CD4-positive, alpha-beta T cell (primary cell): ENCODE results near the gene EGFL8. TPM values are rescaled to one million over a fixed set of nuclear protein-coding genes. Genes with fewer than 3 reads are reported as not detected.

Experiments
- ATAC-seq: fragments of 200-7000 bp; cut with Tn5 transposase; one replicate; pipeline ENCODE4 v1.10.0; 2022; ENCODE audit warnings: mild to moderate bottlenecking; ENCODE audit not compliant: poor library complexity
- CTCF ChIA-PET: fragments of 350-600 bp; sonication (Branson Sonifier 250); formaldehyde crosslinking; loops from one replicate; lab custom pipeline; 2021; ENCODE audit warnings: antibody characterized with exemption, inconsistent platforms; lab: Charles Lee
- POLR2A ChIA-PET: fragments of 350-600 bp; sonication (Branson Sonifier 250); formaldehyde crosslinking; loops from one replicate; lab custom pipeline; 2021; ENCODE audit warnings: antibody characterized with exemption, inconsistent platforms; lab: Charles Lee
- DNase-seq, 14 experiments: peaks; one replicate each; pipeline ENCODE4 v3.0.0-alpha.2; 2013 to 2020; ENCODE audit warnings: mixed read lengths in 2 of 14
- H3K27ac ChIP-seq, 2 donors: one replicate each; pipeline versions ENCODE4 v1.5.1 to v1.7.0; 2013; ENCODE audit warnings: low read length in 2 of 2, low read depth in 1 of 2, mild to moderate bottlenecking in 1 of 2
- H3K27me3 ChIP-seq, 2 experiments: 1 replicate in 1 of 2; 2 replicates in 1 of 2; pipeline versions ENCODE4 v1.6.1 to v1.7.0; 2013; ENCODE audit warnings: low read length in 2 of 2, control low read depth in 1 of 2, mild to moderate bottlenecking in 1 of 2, moderate library complexity in 1 of 2; ENCODE audit not compliant: insufficient read depth in 2 of 2, control insufficient read depth in 1 of 2
- H3K36me3 ChIP-seq: one replicate; pipeline ENCODE4 v1.6.1; 2013; ENCODE audit warnings: low read length, control low read depth; ENCODE audit not compliant: insufficient read depth
- H3K4me1 ChIP-seq: one replicate; pipeline ENCODE4 v1.6.1; 2013; ENCODE audit warnings: low read length, control low read depth; ENCODE audit not compliant: insufficient read depth
- H3K4me3 ChIP-seq: one replicate; pipeline ENCODE4 v1.5.1; 2013; ENCODE audit warnings: mild to moderate bottlenecking, low read length, moderate library complexity
- H3K9me3 ChIP-seq, 2 experiments: 1 replicate in 1 of 2; 2 replicates in 1 of 2; pipeline versions ENCODE4 v1.6.1 to v1.7.0; 2013; ENCODE audit warnings: low read length in 2 of 2, mild to moderate bottlenecking in 2 of 2, control low read depth in 1 of 2, moderate library complexity in 1 of 2; ENCODE audit not compliant: control insufficient read depth in 1 of 2, insufficient read depth in 1 of 2
- H3K27ac Mint-ChIP-seq: one replicate; pipeline ENCODE4 v1.8.0; 2020; ENCODE audit warnings: mixed read lengths
- H3K27me3 Mint-ChIP-seq: one replicate; pipeline ENCODE4 v1.8.0; 2021; ENCODE audit warnings: mixed read lengths
- H3K36me3 Mint-ChIP-seq: one replicate; pipeline ENCODE4 v1.8.0; 2021; ENCODE audit warnings: low read depth, mixed read lengths
- H3K4me1 Mint-ChIP-seq: one replicate; pipeline ENCODE4 v1.8.0; 2021; ENCODE audit warnings: low read depth, mixed read lengths
- H3K4me3 Mint-ChIP-seq: one replicate; pipeline ENCODE4 v1.8.0; 2020; ENCODE audit warnings: mild to moderate bottlenecking, mixed read lengths
- H3K9me3 Mint-ChIP-seq: one replicate; pipeline ENCODE4 v1.8.0; 2020; ENCODE audit warnings: mixed read lengths
- intact Hi-C, 2 experiments: fragments of 100-400 bp; cut with DNase I in 1 of 2; cut with micrococcal nuclease in 1 of 2; formaldehyde crosslinking; loops; one replicate each; pipeline versions ENCODE4 v1.15.1 to v1.9.0; 2023 to 2025; cut with DNase I, micrococcal nuclease
- total RNA-seq, 174 experiments: library from RNA in 2 of 174; stranded (reverse) in 2 of 174; gene quantifications; one replicate each; pipeline ENCODE4 v1.2.3 and lab custom pipeline; 2021 to 2026
- TF ChIP-seq, protein P1 (sequence below): fragments of 200-600 bp; IDR thresholded peaks from one replicate; pipeline ENCODE4 v1.8.0; 2022; ENCODE audit warnings: antibody characterized with exemption, mild to moderate bottlenecking

Gene EGFL8
- total RNA-seq, 2 experiments from 2014 or later: 13.1 to 13.8 TPM

- H3K4me3 ChIP-seq: no peak overlapping the region
- Mint-ChIP-seq H3K27me3 (peaks cover 3% of the 10 kb centered on the region), H3K27ac (no peak overlapping the region), H3K4me1 (no peaks in the 10 kb centered on the region), H3K4me3 (no peak overlapping the region), H3K9me3 (no peaks in the 10 kb centered on the region), H3K36me3 (no peaks in the 10 kb centered on the region)
- TF ChIP-seq, protein P1, sequence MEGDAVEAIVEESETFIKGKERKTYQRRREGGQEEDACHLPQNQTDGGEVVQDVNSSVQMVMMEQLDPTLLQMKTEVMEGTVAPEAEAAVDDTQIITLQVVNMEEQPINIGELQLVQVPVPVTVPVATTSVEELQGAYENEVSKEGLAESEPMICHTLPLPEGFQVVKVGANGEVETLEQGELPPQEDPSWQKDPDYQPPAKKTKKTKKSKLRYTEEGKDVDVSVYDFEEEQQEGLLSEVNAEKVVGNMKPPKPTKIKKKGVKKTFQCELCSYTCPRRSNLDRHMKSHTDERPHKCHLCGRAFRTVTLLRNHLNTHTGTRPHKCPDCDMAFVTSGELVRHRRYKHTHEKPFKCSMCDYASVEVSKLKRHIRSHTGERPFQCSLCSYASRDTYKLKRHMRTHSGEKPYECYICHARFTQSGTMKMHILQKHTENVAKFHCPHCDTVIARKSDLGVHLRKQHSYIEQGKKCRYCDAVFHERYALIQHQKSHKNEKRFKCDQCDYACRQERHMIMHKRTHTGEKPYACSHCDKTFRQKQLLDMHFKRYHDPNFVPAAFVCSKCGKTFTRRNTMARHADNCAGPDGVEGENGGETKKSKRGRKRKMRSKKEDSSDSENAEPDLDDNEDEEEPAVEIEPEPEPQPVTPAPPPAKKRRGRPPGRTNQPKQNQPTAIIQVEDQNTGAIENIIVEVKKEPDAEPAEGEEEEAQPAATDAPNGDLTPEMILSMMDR: no peak
- peaks cover 0 to 2% of the 10 kb centered on the region in 2 experiments for H3K27me3 ChIP-seq
- H3K36me3 ChIP-seq: no peaks in the 10 kb centered on the region
- POLR2A ChIA-PET: no interaction called here
- H3K9me3 ChIP-seq: no peaks in the 10 kb centered on the region
- no peak for ATAC-seq
- intact Hi-C loops: loop anchor here in 1 of 2 experiments (5.0 kb wide), 1 partner anchor 39 kb away; no protein-coding TSS in a partner anchor
- no peaks in the 10 kb centered on the region for H3K4me1 ChIP-seq
- DNase-seq: peak in 1 of 14 experiments; percentile 8
- CTCF ChIA-PET: no interaction called here
- H3K27ac ChIP-seq: no peak overlapping the region
These were observed 39.3 kb downstream of the EGFL8 start for GRCh38 chr6:32203426-32204267.

DNA sequence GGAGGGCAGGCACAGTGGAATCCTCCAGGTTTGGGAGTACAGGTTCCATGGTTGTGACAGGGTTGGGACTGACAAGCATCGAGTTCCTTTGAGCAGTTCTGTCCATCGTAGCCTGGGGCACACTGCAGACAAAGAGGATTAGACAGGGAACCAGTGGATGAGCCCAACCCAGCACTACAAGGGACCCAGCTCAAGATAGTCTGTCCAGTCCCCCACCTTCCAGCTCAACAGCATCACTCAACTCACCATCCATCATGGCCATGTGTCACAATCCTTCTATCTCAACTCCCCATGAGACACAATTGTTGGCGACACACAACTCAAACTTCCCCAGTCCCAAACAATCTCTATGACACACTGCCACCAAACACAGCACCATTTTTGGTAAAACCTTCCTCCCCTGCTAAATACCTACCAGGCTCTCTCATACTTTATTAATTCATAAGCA is 39.9 kb downstream of the EGFL8 start:
- ChIA-PET CTCF (no interaction called here), POLR2A (interaction anchor here (1.1 kb wide), 1 partner anchor 11 kb away, joined by 3 read pairs; no protein-coding TSS in a partner anchor)
- DNase-seq: no peak
- Mint-ChIP-seq H3K4me3 (no peak overlapping the region), H3K27me3 (peaks cover 3% of the 10 kb centered on the region), H3K27ac (no peak overlapping the region), H3K4me1 (no peaks in the 10 kb centered on the region), H3K36me3 (no peaks in the 10 kb centered on the region), H3K9me3 (no peaks in the 10 kb centered on the region)
- intact Hi-C loops: loop anchor here in 1 of 2 experiments (5.0 kb wide), 1 partner anchor 38 kb away; no protein-coding TSS in a partner anchor
- no peaks in the 10 kb centered on the region for H3K4me1 ChIP-seq
- no peak overlapping the region for H3K27ac ChIP-seq
- H3K36me3 ChIP-seq: no peaks in the 10 kb centered on the region
- no peak for ATAC-seq
- H3K9me3 ChIP-seq: no peaks in the 10 kb centered on the region
- TF ChIP-seq, protein P1: no peak
- peaks cover 0 to 2% of the 10 kb centered on the region in 2 experiments for H3K27me3 ChIP-seq
- H3K4me3 ChIP-seq: no peak overlapping the region

GRCh38 chr6:32208996-32209395 is 44.6 kb downstream of the EGFL8 start:
- ATAC-seq (no peak), DNase-seq (no peak)
- Histone ChIP-seq H3K4me3 (no peak overlapping the region), H3K4me1 (no peaks in the 10 kb centered on the region), H3K27me3 (peaks cover 0 to 2% of the 10 kb centered on the region in 2 experiments), H3K36me3 (no peaks in the 10 kb centered on the region), H3K27ac (no peak overlapping the region), H3K9me3 (no peaks in the 10 kb centered on the region)
- Mint-ChIP-seq H3K4me1 (no peaks in the 10 kb centered on the region), H3K27ac (no peak overlapping the region), H3K36me3 (no peaks in the 10 kb centered on the region), H3K9me3 (no peaks in the 10 kb centered on the region), H3K4me3 (no peak overlapping the region), H3K27me3 (peaks cover 3% of the 10 kb centered on the region)
- TF ChIP-seq, protein P1: no peak
- intact Hi-C loops: no loop called here
- ChIA-PET POLR2A (interaction anchor here (0.6 kb wide), 1 partner anchor 147 kb away, joined by 3 read pairs; no protein-coding TSS in a partner anchor), CTCF (no interaction called here)
